Measurements from ENCODE around the gene PCGF5. TPM values are rescaled to one million over a fixed set of nuclear protein-coding genes. Genes with fewer than 3 reads are reported as not detected.

PCGF5 gene
- total RNA-seq, 4 donors from 2014 or later, result 46.2 to 63.5 (median 49.1) TPM

- H3K4me3 ChIP-seq, result no peak overlapping the region
- H3K4me1 ChIP-seq, result peaks cover 35 to 53% of the 10 kb centered on the region in 2 donors
- ATAC-seq, result peak in 1 of 2 donors; percentile 60
- H3K36me3 ChIP-seq, result no peaks in the 10 kb centered on the region
- in situ Hi-C loops (cut with MboI; ENCODE audit: low sequenced_read_pairs in 4 of 4), result no loop called here
- intact Hi-C loops (cut with DNase I; ENCODE audit: low total_unique reads), result no loop called here
- DNase-seq, result no peak
- H3K9me3 ChIP-seq, result no peaks in the 10 kb centered on the region
- TF ChIP-seq CTCF (IDR thresholded peaks at IDR 0.05 in 4 of 5, conservative IDR thresholded peaks at IDR 0.05 in 1 of 5), result no peak
- no peak for TF ChIP-seq POLR2A (IDR thresholded peaks at IDR 0.05)
- H3K27ac ChIP-seq, result no peak overlapping the region
- H3K27me3 ChIP-seq, result no peaks in the 10 kb centered on the region
Observed at GRCh38 chr10:91206427-91206826, 14.0 kb upstream of the PCGF5 start.

- DNase-seq (no peak), ATAC-seq (no peak)
- no peak overlapping the region for H3K4me3 ChIP-seq
- no peaks in the 10 kb centered on the region for H3K9me3 ChIP-seq
- intact Hi-C loops (cut with DNase I; ENCODE audit: low total_unique reads), result no loop called here
- H3K4me1 ChIP-seq, result peaks cover 35 to 51% of the 10 kb centered on the region in 2 donors
- H3K27me3 ChIP-seq, result no peaks in the 10 kb centered on the region
- H3K36me3 ChIP-seq, result no peaks in the 10 kb centered on the region
- no peak overlapping the region for H3K27ac ChIP-seq
- in situ Hi-C loops (cut with MboI; ENCODE audit: low sequenced_read_pairs in 4 of 4), result no loop called here
- no peak for TF ChIP-seq CTCF (IDR thresholded peaks at IDR 0.05 in 4 of 5, conservative IDR thresholded peaks at IDR 0.05 in 1 of 5)
- no peak for TF ChIP-seq POLR2A (IDR thresholded peaks at IDR 0.05)
Observed at GRCh38 chr10:91206837-91207474, 13.5 kb upstream of the PCGF5 start.

GRCh38 chr10:91208642-91209041 lies 11.8 kb upstream of the PCGF5 start:
- ATAC-seq, result no peak
- Histone ChIP-seq H3K27ac (no peak overlapping the region), H3K4me3 (no peak overlapping the region), H3K4me1 (peaks cover 20 to 37% of the 10 kb centered on the region in 2 donors), H3K9me3 (no peaks in the 10 kb centered on the region), H3K36me3 (no peaks in the 10 kb centered on the region), H3K27me3 (no peaks in the 10 kb centered on the region)
- in situ Hi-C loops (cut with MboI; ENCODE audit: low sequenced_read_pairs in 4 of 4), result no loop called here
- TF ChIP-seq POLR2A (IDR thresholded peaks at IDR 0.05), result no peak
- no peak for TF ChIP-seq CTCF (IDR thresholded peaks at IDR 0.05 in 4 of 5, conservative IDR thresholded peaks at IDR 0.05 in 1 of 5)
- DNase-seq, result no peak
- intact Hi-C loops (cut with DNase I; ENCODE audit: low total_unique reads), result no loop called here

GRCh38 chr10:91210014-91210413 lies 10.4 kb upstream of the PCGF5 start:
- Histone ChIP-seq H3K4me1 (peaks cover 20 to 31% of the 10 kb centered on the region in 2 donors), H3K27me3 (no peaks in the 10 kb centered on the region), H3K36me3 (no peaks in the 10 kb centered on the region), H3K4me3 (no peak overlapping the region), H3K27ac (no peak overlapping the region), H3K9me3 (no peaks in the 10 kb centered on the region)
- in situ Hi-C loops (cut with MboI; ENCODE audit: low sequenced_read_pairs in 4 of 4), result loop anchor here in 3 of 4 donors (10.0 kb wide), 1 partner anchor 45 kb away; no protein-coding TSS in a partner anchor
- no peak for DNase-seq
- no peak for TF ChIP-seq CTCF (IDR thresholded peaks at IDR 0.05 in 4 of 5, conservative IDR thresholded peaks at IDR 0.05 in 1 of 5)
- no peak for TF ChIP-seq POLR2A (IDR thresholded peaks at IDR 0.05)
- ATAC-seq, result no peak
- intact Hi-C loops (cut with DNase I; ENCODE audit: low total_unique reads), result no loop called here

Measured in gastrocnemius medialis (tissue), 4 donors.